ENCODE measurements around the gene LAMP1. TPM values are rescaled to one million over a fixed set of nuclear protein-coding genes. Genes with fewer than 3 reads are reported as not detected.

The LAMP1 gene
- polyA plus RNA-seq, 1 of the 3 experiments (the other 2 are of a cell fraction): 261 TPM

- ChIA-PET POLR2A (no interaction called here), CTCF (no interaction called here)
- Histone ChIP-seq H3F3A (replicated peaks; ENCODE audit: insufficient read depth) (no peaks in the 10 kb centered on the region), H3K79me2 (ENCODE audit: insufficient read depth) (peaks cover 18% of the 10 kb centered on the region), H4K20me1 (ENCODE audit: insufficient read depth) (0 out of 2 replicates have a peak, but pooled peaks cover 7% of the 10 kb centered on the region), H3K4me2 (no peak overlapping the region), H3K4me1 (ENCODE audit: control insufficient read depth in 1 of 2, insufficient read depth in 2 of 2, low read depth in 1 of 2, low read length in 1 of 2) (no peaks in the 10 kb centered on the region), H3K27me3 (ENCODE audit: insufficient read depth) (no peaks in the 10 kb centered on the region), H3K9me2 (no peaks in the 10 kb centered on the region), H3K9ac (no peak overlapping the region), H2AFZ (ENCODE audit: low read depth) (no peak overlapping the region), H3K27ac (ENCODE audit: low read depth in 2 of 2, low read length in 1 of 2) (no peak overlapping the region), H3K9me3 (no peaks in the 10 kb centered on the region), H3K4me3 (ENCODE audit: low read depth in 2 of 2, low read length in 1 of 2) (no peak overlapping the region), H3K36me3 (replicated peaks in 1 of 2; ENCODE audit: control insufficient read depth in 1 of 2, insufficient read depth in 2 of 2, low read length in 1 of 2) (peaks cover 13 to 45% of the 10 kb centered on the region in 2 experiments)
- 99% methylated on average over 9 of the region's 12 CpGs for WGBS (ENCODE audit: low lambda C conversion rate)
- TF ChIP-seq NRF1 (IDR thresholded peaks at IDR 0.05; ENCODE audit: low read depth, low read length) (no peak), FOSL2 (IDR thresholded peaks at IDR 0.05; ENCODE audit: borderline replicate concordance, low read depth) (no peak), USF1 (IDR thresholded peaks at IDR 0.05; ENCODE audit: borderline replicate concordance, low read depth) (no peak), EP300 (IDR thresholded peaks at IDR 0.05; ENCODE audit: borderline replicate concordance in 1 of 2, low read depth in 1 of 2, low read length in 1 of 2) (no peak), FOXJ3 (CRISPR knock-in tag; IDR thresholded peaks at IDR 0.05) (no peak), RFX5 (IDR thresholded peaks at IDR 0.05; ENCODE audit: low read length) (no peak), GABPA (IDR thresholded peaks at IDR 0.05; ENCODE audit: low read depth) (no peak), MEF2A (IDR thresholded peaks at IDR 0.05; ENCODE audit: borderline replicate concordance, low read depth) (no peak), RXRA (IDR thresholded peaks at IDR 0.05; ENCODE audit: borderline replicate concordance, low read depth) (no peak), TCF12 (IDR thresholded peaks at IDR 0.05) (no peak), FOXM1 (IDR thresholded peaks at IDR 0.05; ENCODE audit: low read depth) (no peak), GATA2 (CRISPR knock-in tag; IDR thresholded peaks at IDR 0.05) (no peak), ELF1 (IDR thresholded peaks at IDR 0.05) (no peak), EZH2phosphoT487 (IDR thresholded peaks at IDR 0.05; ENCODE audit: borderline replicate concordance, low read depth) (no peak), NFIC (IDR thresholded peaks at IDR 0.05; ENCODE audit: borderline replicate concordance) (no peak)
- no peak for DNase-seq
Measured at GRCh38 chr13:113317031-113317430, 20.0 kb downstream of the LAMP1 start.

GRCh38 chr13:113318956-113319355 is 21.9 kb downstream of the LAMP1 start:
- H2AFZ ChIP-seq (ENCODE audit: low read depth): no peak overlapping the region
- H3K27me3 ChIP-seq (ENCODE audit: insufficient read depth): no peaks in the 10 kb centered on the region
- H4K20me1 ChIP-seq (ENCODE audit: insufficient read depth): 0 out of 2 replicates have a peak, but pooled peaks cover 7% of the 10 kb centered on the region
- peaks cover 6% of the 10 kb centered on the region for H3K79me2 ChIP-seq (ENCODE audit: insufficient read depth)
- no peaks in the 10 kb centered on the region for H3K9me3 ChIP-seq
- DNase-seq: no peak
- CTCF ChIA-PET: no interaction called here
- no peak overlapping the region for H3K9ac ChIP-seq
- H3K9me2 ChIP-seq: no peaks in the 10 kb centered on the region
- H3K36me3 ChIP-seq (replicated peaks in 1 of 2; ENCODE audit: control insufficient read depth in 1 of 2, insufficient read depth in 2 of 2, low read length in 1 of 2): peaks cover 17 to 49% of the 10 kb centered on the region in 2 experiments
- peaks cover under 1% of the 10 kb centered on the region for H3F3A ChIP-seq (replicated peaks; ENCODE audit: insufficient read depth)
- no peak for TF ChIP-seq MEF2A (IDR thresholded peaks at IDR 0.05; ENCODE audit: borderline replicate concordance, low read depth)
- no peak for TF ChIP-seq ELF1 (IDR thresholded peaks at IDR 0.05)
- TF ChIP-seq NRF1 (IDR thresholded peaks at IDR 0.05; ENCODE audit: low read depth, low read length): no peak
- no peak for TF ChIP-seq TAF1 (IDR thresholded peaks at IDR 0.05; ENCODE audit: borderline replicate concordance, low read depth, low read length)
- TF ChIP-seq FOSL2 (IDR thresholded peaks at IDR 0.05; ENCODE audit: borderline replicate concordance, low read depth): no peak
- TF ChIP-seq CTCF (IDR thresholded peaks at IDR 0.05): no peak
- no peak for TF ChIP-seq USF2 (IDR thresholded peaks at IDR 0.05; ENCODE audit: borderline replicate concordance, low read depth, low read length)
- TF ChIP-seq ZBTB33 (IDR thresholded peaks at IDR 0.05; ENCODE audit: borderline replicate concordance, low read depth): no peak
- H3K4me1 ChIP-seq (ENCODE audit: control insufficient read depth in 1 of 2, insufficient read depth in 2 of 2, low read depth in 1 of 2, low read length in 1 of 2): no peaks in the 10 kb centered on the region
- WGBS (ENCODE audit: low lambda C conversion rate): 89% methylated on average over 17 of the region's 18 CpGs
- no peak overlapping the region for H3K4me3 ChIP-seq (ENCODE audit: low read depth in 2 of 2, low read length in 1 of 2)
- no peak overlapping the region for H3K4me2 ChIP-seq
- POLR2A ChIA-PET: no interaction called here
- H3K27ac ChIP-seq (ENCODE audit: low read depth in 2 of 2, low read length in 1 of 2): no peak overlapping the region
